NCI-H2196 treated with DMSO at 0.1 percent for 48 hours (cell line): Measurements from ENCODE around the gene PTPRJ.

Experiments
- DNase-seq: peaks from one replicate; lab custom pipeline; 2025; ENCODE audit not compliant: unreplicated experiment; lab: John Stamatoyannopoulos, UW

The PTPRJ gene

GRCh38 chr11:48090174-48090573 lies 109.8 kb downstream of the PTPRJ start:
- no peak for DNase-seq

- no peak for DNase-seq
Observed at GRCh38 chr11:48091426-48092102, 111.2 kb downstream of the PTPRJ start.

GRCh38 chr11:48093323-48093722 lies 113.0 kb downstream of the PTPRJ start:
- no peak for DNase-seq

- DNase-seq, result peak; percentile 9
Observed at GRCh38 chr11:48093795-48094642, 113.7 kb downstream of the PTPRJ start.

GRCh38 chr11:48094643-48095339 lies 114.4 kb downstream of the PTPRJ start:
- no peak for DNase-seq

GRCh38 chr11:48095779-48096470 lies 115.6 kb downstream of the PTPRJ start:
- no peak for DNase-seq

GRCh38 chr11:48096588-48097525 lies 116.5 kb downstream of the PTPRJ start:
- no peak for DNase-seq

GRCh38 chr11:48098024-48098423 lies 117.7 kb downstream of the PTPRJ start:
- DNase-seq, result no peak

GRCh38 chr11:48099916-48100446 lies 119.6 kb downstream of the PTPRJ start:
- DNase-seq, result no peak

GRCh38 chr11:48101044-48101733 lies 120.8 kb downstream of the PTPRJ start:
- DNase-seq, result no peak

- no peak for DNase-seq
Observed at GRCh38 chr11:48101958-48102357, 121.6 kb downstream of the PTPRJ start.

- no peak for DNase-seq
Observed at GRCh38 chr11:48103621-48104567, 123.5 kb downstream of the PTPRJ start.

GRCh38 chr11:48104568-48104924 lies 124.2 kb downstream of the PTPRJ start:
- no peak for DNase-seq

- DNase-seq, result no peak
Observed at GRCh38 chr11:48105096-48105990, 125.0 kb downstream of the PTPRJ start.

GRCh38 chr11:48106166-48106565 lies 125.8 kb downstream of the PTPRJ start:
- DNase-seq, result no peak

GRCh38 chr11:48107188-48107704 lies 126.9 kb downstream of the PTPRJ start:
- DNase-seq, result no peak
